Measurements from ENCODE around the gene KCND3.

DNA sequence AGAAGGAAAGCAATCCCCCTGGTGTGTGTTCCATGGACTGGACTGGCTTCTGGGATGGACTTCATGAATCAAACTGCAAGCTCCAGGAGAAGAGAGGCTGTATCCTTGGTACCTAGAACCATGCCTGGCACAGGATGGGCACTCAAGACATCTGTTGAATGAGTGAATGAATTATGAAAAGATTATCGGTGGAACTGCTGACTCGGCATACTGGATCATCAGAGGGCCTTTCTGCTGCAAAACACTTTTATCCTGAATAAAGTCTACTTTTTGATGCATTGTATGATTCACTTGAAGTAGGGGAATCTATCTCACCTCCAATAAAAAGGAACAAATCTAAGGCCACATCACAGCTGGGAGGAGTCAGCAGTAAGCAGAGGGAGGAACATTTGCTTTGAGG lies 190.9 kb downstream of the KCND3 start:
- TF ChIP-seq ZC3H10 (CRISPR knock-in tag; IDR thresholded peaks at IDR 0.05): no peak
- no peak for TF ChIP-seq ARNTL (CRISPR knock-in tag; IDR thresholded peaks at IDR 0.05; ENCODE audit: borderline replicate concordance, low read depth)
- no peak for TF ChIP-seq PPARA (CRISPR knock-in tag; IDR thresholded peaks at IDR 0.05; ENCODE audit: borderline replicate concordance)
- TF ChIP-seq OSR1 (CRISPR knock-in tag; IDR thresholded peaks at IDR 0.05): no peak
- TF ChIP-seq RARB (CRISPR knock-in tag; IDR thresholded peaks at IDR 0.05): no peak

Data from SK-N-SH treated with all-trans-retinoic acid at 6 μM for 48 hours (cell line).